OCI-M2 (cell line): ENCODE measurements around the gene TMEM120B.
"Not testable (repeated sequence)": the region's sequence is repeated elsewhere in the genome, so short reads cannot be mapped to it uniquely, and the experiment has no call there.

ENCODE experiments used
- DNase-seq: peaks from one replicate; lab custom pipeline; 2025; ENCODE audit not compliant: unreplicated experiment; lab: John Stamatoyannopoulos, UW

Gene TMEM120B

DNA sequence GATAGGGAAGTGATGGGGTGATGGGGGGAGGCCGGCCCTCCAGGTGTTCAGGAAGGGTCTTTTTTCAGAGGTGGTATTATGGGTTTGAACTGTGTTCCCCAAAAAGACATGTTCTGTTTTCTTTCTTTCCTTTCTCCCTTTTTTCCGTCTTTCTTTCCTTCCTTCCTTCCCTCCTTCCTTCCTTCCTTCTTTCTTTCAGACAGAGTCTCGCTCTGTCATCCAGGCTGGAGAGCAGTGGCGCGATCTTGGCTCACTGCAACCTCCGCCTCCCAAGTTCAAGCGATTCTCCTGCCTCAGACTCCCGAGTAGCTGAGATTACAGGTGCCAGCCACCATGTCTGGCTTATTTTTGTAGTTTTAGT, 3.5 kb upstream of the TMEM120B start:
- DNase-seq: not testable (repeated sequence)

DNA sequence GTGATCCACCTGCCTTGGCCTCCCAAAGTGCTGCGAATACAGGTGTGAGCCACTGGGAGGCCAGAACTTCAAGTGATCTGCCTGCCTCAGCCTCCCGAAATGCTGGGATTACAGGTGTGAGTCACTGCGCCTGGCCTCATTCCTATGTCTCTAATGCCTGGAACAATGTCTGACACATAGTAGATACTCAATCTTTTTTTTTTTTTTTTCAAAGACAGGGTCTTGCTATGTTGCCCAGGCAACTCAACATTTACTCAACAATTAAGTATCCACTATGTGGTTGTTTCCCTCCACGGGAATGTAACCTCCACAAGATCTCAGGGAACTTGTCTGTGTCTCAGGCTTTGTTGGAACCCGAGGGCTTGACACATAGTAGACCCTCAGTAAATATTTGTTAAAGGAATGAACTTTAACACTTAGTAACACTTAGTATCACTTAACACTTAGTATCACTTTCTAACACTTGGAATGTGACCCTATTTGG, 3.0 kb upstream of the TMEM120B start:
- no peak for DNase-seq

DNA sequence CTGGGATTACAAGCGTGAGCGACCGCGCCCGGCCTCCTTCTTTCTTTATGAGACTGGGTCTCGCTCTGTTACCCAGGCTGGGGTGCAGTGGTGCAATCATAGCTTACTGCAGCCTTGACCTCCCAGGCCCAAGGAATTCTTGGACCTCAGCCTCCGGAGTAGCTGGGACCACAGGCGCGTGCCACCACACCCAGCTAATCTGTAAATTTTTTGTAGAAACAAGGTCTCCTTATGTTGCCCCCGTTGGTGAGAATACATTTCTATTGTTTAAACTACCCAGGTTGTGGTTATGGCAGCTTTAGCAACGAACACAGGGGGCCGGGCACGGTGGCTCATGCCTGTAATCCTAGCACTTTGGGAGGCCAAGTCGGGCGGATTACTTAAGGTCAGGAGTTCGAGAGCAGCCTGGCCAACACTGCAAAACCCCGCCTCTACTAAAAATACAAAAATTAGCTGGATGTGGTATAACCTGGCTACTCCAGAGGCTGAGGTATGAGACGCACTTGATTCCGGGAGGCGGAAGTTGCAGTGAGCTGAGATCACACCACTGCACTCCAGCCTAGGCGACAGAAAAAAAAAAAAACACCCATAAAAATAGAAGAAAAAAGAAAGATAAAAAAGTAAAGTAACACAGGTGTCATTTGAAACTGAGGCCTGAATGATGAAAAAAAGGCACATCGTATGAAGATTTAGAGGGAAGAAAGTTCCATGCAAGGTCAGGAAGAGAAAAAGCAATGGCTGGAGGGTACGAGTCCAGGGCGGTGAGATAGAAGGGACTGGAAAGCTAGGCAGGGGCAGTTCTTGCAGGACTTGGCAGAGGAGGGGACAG, 977 bp upstream of the TMEM120B start:
- no peak for DNase-seq

DNA sequence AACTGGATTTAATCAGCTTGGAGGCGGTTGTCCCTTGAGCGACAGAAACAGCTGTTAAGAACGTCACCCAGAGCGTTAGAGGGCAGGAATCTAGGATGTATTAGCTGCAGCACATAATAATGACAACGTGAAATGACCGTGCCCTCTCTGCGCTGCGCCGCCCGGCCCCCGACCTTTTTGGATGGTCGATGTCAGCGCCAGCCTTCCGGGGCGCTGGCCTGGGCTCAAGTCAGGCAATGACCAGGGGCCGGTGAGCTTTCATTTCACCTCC, 427 bp upstream of the TMEM120B start:
- no peak for DNase-seq

DNA sequence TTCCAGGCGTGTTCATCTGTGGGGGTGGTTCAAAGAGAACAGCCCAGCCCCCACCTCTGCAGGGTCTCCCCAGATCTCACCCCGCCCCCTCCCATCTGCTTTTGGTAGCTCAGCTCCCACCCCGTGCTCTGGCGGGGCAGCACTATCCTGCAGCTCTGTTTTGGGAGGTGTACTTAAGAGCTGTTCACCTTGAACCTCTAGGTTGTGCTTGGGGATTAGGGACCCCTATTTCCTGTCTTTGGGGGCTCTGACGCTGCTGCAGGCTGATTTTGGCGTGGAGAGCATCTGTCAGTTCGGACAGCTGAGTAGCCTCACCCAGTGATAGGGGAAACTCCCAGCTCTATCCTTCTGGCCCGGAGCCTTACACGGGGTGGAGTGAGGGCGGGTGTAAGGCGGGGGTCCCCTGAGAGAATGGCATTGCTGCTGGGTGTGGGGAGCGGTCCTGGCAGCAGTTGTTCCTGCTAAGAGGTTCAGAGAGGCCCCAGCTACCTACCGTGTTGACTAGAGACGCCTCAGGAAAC, 765 bp downstream of the TMEM120B start:
- DNase-seq: no peak

DNA sequence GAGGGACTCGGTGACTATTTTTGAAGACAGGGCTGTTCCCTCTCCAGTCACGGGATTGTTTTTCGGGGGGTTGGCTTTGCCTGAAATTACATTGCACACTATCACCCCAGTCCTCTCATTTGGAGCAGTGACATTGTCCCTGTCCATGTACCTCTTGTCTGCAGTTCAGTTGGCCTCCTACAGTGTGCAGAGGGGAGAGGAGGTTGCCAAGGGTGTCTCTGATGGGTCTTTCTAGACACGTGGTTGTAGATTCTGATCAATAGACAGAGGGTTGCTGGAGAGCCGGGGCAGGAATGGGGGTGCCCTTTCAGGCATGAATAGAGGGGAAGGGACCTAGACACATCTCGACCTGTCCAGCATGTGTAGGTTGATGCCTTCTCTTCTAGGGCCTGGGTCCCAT, 1.2 kb downstream of the TMEM120B start:
- no peak for DNase-seq

DNA sequence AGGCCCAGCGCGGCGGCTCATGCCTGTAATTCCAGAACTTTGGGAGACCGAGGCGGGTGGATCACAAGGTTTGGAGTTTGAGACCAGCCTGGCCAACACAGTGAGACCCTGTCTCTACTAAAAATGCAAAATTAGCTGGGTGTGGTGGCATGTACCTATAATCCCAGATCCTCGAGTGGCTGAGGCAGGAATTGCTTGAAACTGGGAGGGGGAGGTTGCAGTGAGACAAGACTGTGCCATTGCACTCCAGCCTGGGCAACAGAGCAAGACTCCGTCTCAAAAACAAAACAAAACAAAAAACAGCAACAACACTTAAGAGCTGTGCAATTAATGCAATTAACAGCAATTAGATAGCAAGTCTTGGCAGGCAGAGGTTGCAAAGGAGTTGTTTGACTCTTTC, 2.5 kb downstream of the TMEM120B start:
- not testable (repeated sequence) for DNase-seq

DNA sequence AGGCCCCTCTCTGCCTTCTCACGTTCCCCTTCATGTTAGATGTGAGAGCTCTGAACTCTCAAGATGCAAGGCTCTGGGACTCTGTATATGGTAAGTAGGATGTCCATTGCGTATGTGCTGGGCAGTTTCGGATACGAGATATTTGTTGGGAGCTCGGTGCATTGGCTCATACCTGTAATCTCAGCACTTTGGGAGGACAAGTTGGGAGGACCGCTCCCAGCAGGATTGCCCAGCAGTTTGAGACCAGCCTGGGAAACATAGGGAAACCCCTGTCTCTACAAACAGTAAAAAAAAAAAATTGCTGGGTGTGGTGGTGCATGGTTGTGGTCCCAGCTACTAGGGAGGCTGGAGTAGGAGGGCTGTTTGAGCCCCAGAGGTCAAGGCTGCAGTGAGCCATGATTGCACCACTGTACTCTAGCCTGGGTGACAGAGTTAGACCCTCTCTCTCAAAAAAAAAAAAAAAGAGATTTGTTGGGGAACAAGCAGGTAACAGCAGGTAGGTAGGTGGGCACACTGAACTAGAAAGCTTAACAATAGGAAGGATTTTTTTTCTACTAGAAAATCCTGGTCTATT, 3.4 kb downstream of the TMEM120B start:
- DNase-seq: no peak

DNA sequence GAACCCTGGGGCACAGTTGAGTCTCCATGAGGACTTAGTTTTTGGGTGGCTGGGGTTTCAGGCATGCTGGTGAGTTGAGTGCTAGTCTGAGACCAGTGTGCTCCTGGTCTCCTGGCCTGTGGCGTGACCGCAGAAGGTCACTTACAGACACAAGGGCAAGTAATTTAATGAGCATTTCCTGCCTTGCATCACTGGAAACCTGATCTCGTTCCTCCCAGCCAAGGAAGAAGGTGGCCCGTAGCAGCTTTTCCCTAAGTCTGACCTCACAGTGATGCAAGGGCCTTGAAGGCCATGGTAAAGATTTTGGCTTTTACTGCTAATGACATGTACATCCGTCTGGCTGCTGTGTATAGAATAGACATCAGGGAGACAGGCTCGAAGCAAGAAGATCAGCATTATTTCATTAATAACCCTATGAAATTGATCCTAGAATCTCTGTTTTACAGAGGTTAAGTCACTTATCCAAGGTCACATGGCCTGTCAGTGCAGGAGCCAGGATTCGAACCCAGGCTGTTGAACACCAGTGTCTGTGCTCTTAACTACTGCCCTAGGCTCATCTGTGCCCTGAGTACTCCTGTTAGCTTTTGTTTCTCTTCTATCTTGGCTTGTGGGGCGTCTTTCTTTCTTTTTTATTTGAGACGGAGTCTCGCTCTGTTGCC, 4.6 kb downstream of the TMEM120B start:
- DNase-seq: no peak

DNA sequence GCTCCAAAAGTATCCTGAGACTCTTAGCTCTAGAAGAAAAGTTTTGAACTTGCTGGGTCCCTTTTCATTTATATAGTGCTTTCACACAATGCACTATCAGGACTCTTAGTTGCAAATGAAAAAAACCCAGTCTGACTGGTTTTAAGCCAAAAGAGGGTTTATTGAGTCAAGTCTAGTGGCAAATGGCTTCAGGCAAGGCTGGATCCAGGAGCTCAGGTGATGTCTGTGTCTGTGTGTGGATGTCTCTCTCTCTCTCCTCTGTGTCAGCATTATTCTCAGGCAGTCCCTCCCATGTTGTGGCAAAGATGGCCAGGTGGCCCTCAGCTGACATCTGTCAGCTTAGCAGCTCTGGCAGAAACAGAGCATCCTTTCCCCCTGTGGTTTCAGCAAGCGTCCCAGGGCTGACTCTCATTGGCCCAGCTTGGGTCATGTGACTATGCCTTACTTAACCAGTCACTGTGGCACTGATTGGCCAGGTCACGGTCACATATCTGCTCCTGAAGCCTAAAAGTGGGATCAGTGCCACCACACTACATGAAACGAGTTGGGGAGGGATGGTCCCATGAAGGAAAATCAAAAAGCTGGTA, 6.2 kb downstream of the TMEM120B start:
- DNase-seq: no peak

DNA sequence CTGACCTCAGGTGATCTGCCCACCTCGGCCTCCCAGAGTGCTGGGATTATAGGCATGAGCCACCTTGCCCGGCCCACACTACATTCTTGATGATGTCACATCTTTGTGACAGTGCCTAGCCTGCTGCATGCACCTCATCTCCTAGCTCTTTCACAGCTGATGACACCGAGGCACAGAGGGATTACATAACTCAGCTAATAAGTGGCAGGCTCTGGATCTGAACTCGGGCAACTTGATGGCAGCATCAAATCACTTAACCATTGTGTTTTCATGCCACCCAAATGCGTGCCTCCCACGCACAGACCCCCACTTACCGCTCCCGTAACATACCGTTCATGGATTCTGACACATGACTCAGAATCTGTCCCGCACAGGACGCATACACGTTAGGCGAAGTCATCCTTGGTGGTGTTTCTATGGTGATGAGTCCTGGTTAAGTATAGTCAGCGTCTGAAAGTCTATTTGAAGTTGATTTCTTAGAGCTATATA, 7.4 kb downstream of the TMEM120B start:
- no peak for DNase-seq

DNA sequence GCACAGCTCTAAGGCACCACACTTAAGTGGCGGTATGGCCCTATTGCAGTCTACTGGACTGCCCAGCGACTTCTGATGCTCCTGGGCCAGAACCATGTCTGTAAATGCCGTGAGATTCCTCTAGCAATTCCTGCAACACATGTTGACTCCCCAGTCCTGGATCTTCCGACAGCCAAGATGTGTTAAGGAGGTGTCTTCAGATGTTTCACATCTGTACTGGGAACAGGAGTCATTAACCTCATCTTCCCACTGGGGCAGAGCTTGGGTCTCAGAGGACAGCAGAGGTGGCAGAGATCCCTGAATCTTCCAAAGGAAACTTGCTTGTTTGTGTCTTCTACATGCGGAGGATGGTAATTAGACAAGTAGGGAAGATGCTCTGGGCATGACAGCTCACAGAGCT, 8.2 kb downstream of the TMEM120B start:
- DNase-seq: no peak

DNA sequence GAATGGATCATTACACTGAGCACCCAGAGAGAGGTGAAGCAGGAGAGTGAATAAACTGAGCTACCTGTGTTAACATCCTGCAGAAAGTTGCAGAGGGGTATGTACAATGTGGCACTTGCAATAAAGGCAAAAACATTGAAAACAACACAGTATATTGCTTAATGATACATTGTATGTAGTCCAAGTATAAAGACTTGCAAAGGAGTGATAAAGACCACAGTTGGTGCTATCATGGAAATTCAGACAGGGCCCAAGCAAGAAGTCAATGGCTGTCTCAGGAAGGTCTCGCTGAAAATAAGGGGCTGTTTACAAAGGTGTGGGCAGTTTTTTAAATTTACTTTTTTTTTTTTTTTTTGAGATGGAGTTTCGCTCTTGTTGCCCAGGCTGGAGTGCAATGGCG, 10.0 kb downstream of the TMEM120B start:
- DNase-seq: no peak

DNA sequence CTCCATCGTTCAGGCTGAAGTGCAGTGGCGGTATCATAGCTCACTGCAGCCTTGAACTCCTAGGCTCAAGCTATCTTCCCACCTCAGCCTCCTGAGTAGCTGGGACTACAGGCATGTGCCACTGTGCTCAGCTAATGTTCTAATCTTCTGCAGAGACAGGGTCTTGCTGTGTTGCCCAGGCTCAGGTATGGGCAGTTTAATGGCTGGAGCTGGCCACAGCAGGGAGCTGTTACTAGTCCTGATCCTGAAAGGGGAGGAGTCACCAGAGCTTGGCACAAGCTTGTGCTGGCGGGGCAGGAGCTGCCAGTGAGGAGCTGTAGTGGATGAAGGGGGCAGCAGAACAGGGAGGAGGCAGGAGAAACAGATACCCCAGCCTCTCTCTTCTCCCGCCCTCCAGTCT, 10.6 kb downstream of the TMEM120B start:
- no peak for DNase-seq

DNA sequence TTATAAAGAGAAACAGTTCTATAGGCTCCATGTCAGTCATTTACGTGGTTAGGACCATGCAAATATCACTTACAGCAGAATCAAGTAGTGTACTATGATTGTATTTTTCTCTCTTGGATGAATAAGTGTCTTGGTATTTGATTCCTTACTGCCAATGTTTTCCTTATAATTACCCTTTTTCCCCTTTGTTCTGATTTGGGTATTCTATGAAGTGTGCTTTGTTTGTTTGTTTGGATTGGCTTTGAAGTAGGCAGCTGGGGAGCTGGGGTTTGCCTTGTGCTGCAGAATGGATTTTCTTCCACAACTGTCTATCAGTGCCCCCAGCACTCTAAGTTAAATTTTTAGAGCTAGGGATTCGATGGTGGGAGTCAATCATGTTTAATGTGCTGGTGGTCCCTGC, 12.4 kb downstream of the TMEM120B start:
- DNase-seq: no peak

DNA sequence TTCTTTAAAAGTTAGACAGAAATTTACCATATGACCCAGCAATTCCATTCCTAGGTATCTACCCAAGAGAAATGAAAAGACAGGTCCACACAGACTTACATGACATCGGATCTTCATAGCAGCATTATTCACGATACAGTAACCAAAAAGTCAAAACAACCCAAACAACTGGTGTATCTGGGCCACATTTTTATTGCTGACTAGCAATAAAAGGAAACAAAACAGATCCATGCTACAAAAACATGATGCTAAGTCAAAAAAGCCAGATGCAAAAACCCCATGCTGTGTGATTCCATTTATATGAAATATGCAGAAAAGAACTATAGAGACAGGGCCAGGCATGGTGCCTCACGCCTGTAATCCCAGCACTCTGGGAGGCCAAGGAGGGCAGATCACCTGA, 12.9 kb downstream of the TMEM120B start:
- no peak for DNase-seq

DNA sequence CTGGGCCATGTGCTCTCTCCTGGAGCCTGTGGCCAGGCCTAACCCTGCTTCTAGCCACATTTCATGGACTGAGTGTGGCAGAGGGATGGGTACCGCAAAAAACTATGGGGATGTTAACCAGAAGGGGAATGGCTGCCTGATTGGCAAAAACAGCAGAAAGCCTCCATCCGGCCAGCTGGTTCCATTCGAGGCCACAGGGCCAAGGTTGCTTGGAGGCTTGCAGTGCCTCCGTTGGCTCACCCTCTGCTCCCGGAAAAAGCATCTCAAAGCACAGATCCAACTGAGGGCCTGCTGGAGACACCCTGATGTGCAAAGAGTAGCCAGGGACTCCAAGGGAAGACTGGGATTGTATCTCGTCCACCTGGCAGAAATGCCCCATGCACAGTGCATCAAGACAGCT, 16.5 kb downstream of the TMEM120B start:
- DNase-seq: no peak

DNA sequence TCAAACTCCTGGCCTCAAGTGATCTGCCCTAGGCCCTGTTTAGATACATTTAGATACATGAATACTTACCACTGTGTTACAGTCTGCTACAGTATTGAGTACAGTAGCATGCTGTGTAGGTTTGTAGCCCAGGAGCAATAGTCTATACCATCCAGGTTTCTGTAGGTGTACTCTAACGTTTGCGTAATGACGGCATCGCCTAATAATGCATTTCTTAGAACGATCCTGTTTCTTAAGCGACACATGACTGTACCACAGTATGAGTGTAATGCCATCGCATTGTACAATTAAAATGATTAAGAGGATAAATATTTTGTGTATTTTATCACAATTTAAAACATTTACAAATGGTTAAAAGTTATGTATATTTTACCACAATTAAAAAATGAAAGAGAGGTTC, 18.9 kb downstream of the TMEM120B start:
- no peak for DNase-seq

DNA sequence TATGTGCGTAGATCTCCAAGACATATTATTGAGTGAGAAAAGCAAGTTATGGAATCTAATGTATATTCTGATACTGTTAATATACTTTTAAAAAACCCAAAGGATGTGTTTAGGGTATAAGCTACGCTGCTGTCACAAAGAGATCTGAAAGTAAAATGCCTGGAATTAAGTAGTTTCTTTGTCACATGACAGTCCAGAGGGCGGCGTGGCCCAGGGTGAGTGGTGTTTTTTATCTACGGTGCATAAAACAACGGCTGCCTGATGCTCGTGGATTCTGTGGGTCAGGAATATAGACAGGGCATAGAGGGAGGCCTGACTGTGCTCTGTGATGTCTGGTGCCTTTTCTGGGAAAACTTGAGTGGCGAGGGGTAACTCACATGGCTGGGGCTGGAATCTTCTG, 21.3 kb downstream of the TMEM120B start:
- no peak for DNase-seq

DNA sequence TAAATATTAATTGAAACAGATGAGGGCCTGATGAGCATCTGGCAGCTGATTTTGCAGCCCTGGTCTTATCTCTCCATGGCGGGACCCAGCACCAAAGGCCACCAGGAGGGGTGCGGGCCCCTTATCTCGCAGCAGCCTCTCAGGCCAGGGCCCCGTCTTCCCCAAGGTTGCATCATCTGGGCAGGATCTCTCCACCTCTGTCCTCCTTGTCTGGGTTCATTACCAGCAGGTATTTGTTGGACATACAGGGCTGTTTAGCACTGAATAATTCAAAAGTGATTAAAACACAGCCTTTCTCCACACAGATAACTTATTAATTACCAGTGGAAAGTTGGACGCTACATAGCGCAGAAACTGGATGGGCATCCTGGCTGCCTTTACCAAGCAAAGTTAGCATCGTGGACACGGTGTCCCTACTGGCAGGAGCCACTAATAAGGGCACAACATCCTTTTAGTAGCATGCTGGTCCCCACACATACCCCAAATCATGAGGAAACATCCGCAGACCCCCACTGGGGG, 25.8 kb downstream of the TMEM120B start:
- no peak for DNase-seq

DNA sequence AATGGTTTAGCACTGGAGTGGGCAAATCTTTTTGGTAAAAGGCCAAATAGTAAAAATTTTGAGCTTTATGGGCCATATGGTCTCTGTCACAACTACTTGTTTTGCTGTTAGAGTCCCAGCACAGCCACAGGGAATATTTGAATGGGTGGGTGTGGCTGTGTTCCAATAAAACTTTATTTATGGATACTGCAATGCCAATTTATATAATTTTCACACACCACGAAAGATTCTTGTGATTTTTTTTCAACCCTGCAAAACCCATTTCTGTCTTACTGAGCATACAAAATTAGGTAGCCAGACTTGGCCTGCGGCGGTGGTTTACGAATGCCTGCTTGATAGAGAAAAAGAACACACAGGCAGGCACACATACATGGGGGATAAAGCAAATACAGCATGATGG, 28.3 kb downstream of the TMEM120B start:
- no peak for DNase-seq

DNA sequence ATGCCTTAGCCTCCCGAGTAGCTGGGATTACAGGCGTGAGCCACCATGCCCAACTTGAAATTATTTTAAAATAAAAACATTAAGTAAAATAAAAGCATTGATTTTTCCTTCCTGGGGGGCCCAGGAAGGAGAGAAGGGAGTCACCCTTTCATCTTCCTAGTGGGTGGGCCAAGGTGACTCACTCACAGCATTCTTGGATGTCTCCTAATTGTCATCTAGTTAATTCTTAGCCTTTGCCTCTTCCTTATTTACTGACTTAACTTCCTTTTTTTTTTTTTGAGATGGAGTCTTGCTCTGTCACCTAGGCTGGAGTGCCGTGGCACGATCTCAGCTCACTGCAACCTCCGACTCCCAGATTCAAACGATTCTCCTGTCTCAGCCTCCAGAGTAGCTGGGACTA, 29.2 kb downstream of the TMEM120B start:
- DNase-seq: no peak
